ENCODE measurements around the gene TMCO1. TPM values are rescaled to one million over a fixed set of nuclear protein-coding genes. Genes with fewer than 3 reads are reported as not detected.
"Not testable (repeated sequence)": the region's sequence is repeated elsewhere in the genome, so short reads cannot be mapped to it uniquely, and the experiment has no call there.

The TMCO1 gene
- total RNA-seq, 2 experiments from 2014 or later: 50.5 to 50.7 TPM

GRCh38 chr1:165738794-165739193 lies 29.9 kb downstream of the TMCO1 start:
- H3K36me3 Mint-ChIP-seq (ENCODE audit: low read depth): peaks cover 31% of the 10 kb centered on the region
- no peaks in the 10 kb centered on the region for H3K9me3 Mint-ChIP-seq
- H3K27me3 Mint-ChIP-seq (ENCODE audit: low read depth): no peaks in the 10 kb centered on the region
- no peaks in the 10 kb centered on the region for H3K4me1 Mint-ChIP-seq (ENCODE audit: low read depth)
- CTCF ChIA-PET: interaction anchor here (1.6 kb wide), 1 partner anchor 21 kb away, joined by 4 read pairs; no protein-coding TSS in a partner anchor
- no peak for DNase-seq
- H3K4me3 Mint-ChIP-seq: no peak overlapping the region
- intact Hi-C loops (cut with micrococcal nuclease): no loop called here
- H3K27ac Mint-ChIP-seq: no peak overlapping the region

DNA sequence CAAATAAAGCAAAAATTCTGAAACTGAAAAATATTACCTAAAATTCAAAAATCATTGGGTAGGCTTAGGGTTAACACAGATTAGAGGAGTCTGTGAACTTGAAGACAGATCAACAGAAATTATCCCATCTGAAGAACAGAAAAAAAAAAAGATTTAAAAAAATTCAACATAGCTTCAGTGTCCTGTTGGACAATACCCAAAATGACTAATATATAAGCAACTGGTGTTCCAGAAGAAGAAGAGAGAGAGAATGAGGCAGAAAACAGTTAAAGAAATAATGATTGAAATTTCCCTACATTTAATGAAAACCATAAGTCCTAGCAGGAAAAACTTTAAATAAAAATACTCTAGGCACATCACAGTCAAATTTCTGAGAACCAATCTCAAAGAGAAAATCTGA lies 31.5 kb downstream of the TMCO1 start:
- Mint-ChIP-seq H3K27ac (no peak overlapping the region), H3K36me3 (ENCODE audit: low read depth) (peaks cover 21% of the 10 kb centered on the region), H3K4me1 (ENCODE audit: low read depth) (no peaks in the 10 kb centered on the region), H3K4me3 (no peak overlapping the region), H3K27me3 (ENCODE audit: low read depth) (no peaks in the 10 kb centered on the region), H3K9me3 (no peaks in the 10 kb centered on the region)
- intact Hi-C loops (cut with micrococcal nuclease): no loop called here
- CTCF ChIA-PET: no interaction called here
- no peak for DNase-seq

DNA sequence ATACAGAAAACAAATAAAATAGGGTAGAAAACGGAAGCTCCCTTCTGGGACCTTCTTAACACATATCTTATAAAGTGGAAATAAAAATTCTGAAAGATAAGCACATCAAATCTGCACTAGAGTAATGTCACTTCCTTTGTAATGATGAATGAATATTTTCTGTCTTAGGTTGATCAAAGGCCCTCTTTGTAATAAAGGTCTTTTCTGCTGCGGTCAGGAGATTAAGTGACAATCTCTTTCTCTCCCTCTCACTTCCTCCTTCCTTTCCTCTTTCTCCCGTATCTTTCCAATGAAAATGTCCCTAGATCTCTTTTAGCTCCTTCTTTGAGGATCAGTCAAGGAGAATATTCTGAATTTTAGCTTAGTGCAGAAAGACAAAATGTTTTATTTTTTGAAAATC lies 33.8 kb downstream of the TMCO1 start:
- no peak for DNase-seq
- H3K4me1 Mint-ChIP-seq (ENCODE audit: low read depth): no peaks in the 10 kb centered on the region
- H3K27me3 Mint-ChIP-seq (ENCODE audit: low read depth): no peaks in the 10 kb centered on the region
- no peak overlapping the region for H3K27ac Mint-ChIP-seq
- intact Hi-C loops (cut with micrococcal nuclease): no loop called here
- H3K9me3 Mint-ChIP-seq: no peaks in the 10 kb centered on the region
- H3K4me3 Mint-ChIP-seq: no peak overlapping the region
- CTCF ChIA-PET: interaction anchor here (0.6 to 0.9 kb wide), 4 partner anchors 8 to 35 kb away, joined by 3 to 5 read pairs (median 4); no protein-coding TSS in a partner anchor
- peaks cover 7% of the 10 kb centered on the region for H3K36me3 Mint-ChIP-seq (ENCODE audit: low read depth)

GRCh38 chr1:165726841-165727240 lies 41.8 kb downstream of the TMCO1 start:
- no peaks in the 10 kb centered on the region for H3K9me3 Mint-ChIP-seq
- H3K4me1 Mint-ChIP-seq (ENCODE audit: low read depth): no peaks in the 10 kb centered on the region
- H3K27ac Mint-ChIP-seq: no peak overlapping the region
- intact Hi-C loops (cut with micrococcal nuclease): no loop called here
- CTCF ChIA-PET: no interaction called here
- peaks cover 7% of the 10 kb centered on the region for H3K36me3 Mint-ChIP-seq (ENCODE audit: low read depth)
- no peaks in the 10 kb centered on the region for H3K27me3 Mint-ChIP-seq (ENCODE audit: low read depth)
- no peak for DNase-seq
- no peak overlapping the region for H3K4me3 Mint-ChIP-seq

DNA sequence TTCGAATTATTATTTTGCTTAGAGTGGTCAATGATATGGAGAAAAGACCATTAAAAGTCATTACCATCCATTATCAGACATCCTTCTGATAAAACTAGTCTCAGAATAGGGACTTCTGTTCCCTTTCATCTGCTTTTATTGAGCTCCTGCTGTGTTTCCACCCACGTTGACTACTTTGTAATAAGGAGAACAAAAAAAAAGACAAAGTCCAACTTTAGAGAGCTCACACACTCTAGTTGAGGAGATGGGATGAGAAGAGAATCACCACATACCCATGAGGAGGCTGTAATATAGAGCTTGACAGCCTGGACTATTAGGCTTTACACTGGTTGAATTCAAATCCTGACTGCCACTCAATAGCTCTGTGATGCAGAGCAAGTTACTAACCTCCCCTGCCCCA lies 42.5 kb downstream of the TMCO1 start:
- no peak for DNase-seq
- CTCF ChIA-PET: no interaction called here
- intact Hi-C loops (cut with micrococcal nuclease): no loop called here
- Mint-ChIP-seq H3K9me3 (no peaks in the 10 kb centered on the region), H3K4me3 (no peak overlapping the region), H3K27me3 (ENCODE audit: low read depth) (no peaks in the 10 kb centered on the region), H3K4me1 (ENCODE audit: low read depth) (no peaks in the 10 kb centered on the region), H3K27ac (no peak overlapping the region), H3K36me3 (ENCODE audit: low read depth) (peaks cover 7% of the 10 kb centered on the region)

GRCh38 chr1:165717918-165718515 lies 50.7 kb downstream of the TMCO1 start:
- Mint-ChIP-seq H3K27ac (no peak overlapping the region), H3K27me3 (ENCODE audit: low read depth) (no peaks in the 10 kb centered on the region), H3K9me3 (no peaks in the 10 kb centered on the region), H3K36me3 (ENCODE audit: low read depth) (no peaks in the 10 kb centered on the region), H3K4me3 (no peak overlapping the region), H3K4me1 (ENCODE audit: low read depth) (no peaks in the 10 kb centered on the region)
- CTCF ChIA-PET: interaction anchor here (1.0 kb wide), 2 partner anchors 11 to 196 kb away, joined by 3 to 4 read pairs; no protein-coding TSS in a partner anchor
- intact Hi-C loops (cut with micrococcal nuclease): loop anchor here (1.0 to 5.0 kb wide), 4 partner anchors 117 to 759 kb away; no protein-coding TSS in a partner anchor
- peak; percentile 67 for DNase-seq

DNA sequence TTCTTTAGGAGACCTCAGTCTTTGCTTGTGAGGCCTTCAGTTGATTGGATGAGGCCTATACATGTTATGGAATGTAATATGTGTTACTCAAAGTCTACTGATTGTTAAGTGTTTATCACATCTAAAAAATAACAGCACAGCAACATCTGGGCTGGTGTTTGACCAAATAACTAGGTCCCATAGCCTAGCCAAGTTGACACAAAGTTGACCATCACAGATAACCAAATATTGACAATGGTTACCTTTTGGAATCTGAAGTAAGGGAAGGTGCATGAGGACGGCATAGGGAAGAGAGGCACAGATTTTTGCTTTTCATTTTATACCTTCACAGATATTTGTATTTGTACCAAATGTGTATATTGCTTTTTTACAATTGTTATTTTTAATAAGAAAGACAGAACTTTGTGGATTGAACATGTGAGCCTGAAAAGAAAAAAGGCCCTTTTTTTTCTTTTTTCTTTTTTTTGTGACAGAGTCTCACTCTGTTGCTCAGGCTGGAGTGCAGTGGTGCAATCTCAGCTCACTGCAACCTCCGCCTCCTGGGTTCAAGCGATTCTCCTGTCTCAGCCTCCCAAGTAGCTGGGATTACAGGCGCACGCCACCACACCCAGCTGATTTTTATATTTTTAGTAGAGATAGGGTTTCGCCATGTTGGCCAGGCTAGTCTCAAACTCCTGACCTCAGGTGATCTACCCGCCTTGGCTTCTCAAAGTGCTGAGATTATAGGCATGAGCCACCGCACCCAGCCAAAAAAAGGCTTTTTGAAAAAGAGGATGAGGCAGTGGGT lies 52.2 kb downstream of the TMCO1 start:
- not testable (repeated sequence) for DNase-seq; H3K4me3 Mint-ChIP-seq; H3K4me1 Mint-ChIP-seq (ENCODE audit: low read depth); H3K27me3 Mint-ChIP-seq (ENCODE audit: low read depth); H3K36me3 Mint-ChIP-seq (ENCODE audit: low read depth); H3K9me3 Mint-ChIP-seq; H3K27ac Mint-ChIP-seq
- CTCF ChIA-PET: interaction anchor here (1.0 kb wide), 1 partner anchor 198 kb away, joined by 3 read pairs; no protein-coding TSS in a partner anchor
- intact Hi-C loops (cut with micrococcal nuclease): loop anchor here (5.0 kb wide), 1 partner anchor 761 kb away; no protein-coding TSS in a partner anchor

- H3K9me3 Mint-ChIP-seq: no peaks in the 10 kb centered on the region
- intact Hi-C loops (cut with micrococcal nuclease): no loop called here
- peaks cover 10% of the 10 kb centered on the region for H3K27me3 Mint-ChIP-seq (ENCODE audit: low read depth)
- CTCF ChIA-PET: no interaction called here
- no peaks in the 10 kb centered on the region for H3K36me3 Mint-ChIP-seq (ENCODE audit: low read depth)
- no peak overlapping the region for H3K4me3 Mint-ChIP-seq
- H3K27ac Mint-ChIP-seq: no peak overlapping the region
- H3K4me1 Mint-ChIP-seq (ENCODE audit: low read depth): no peaks in the 10 kb centered on the region
- DNase-seq: no peak
Measured at GRCh38 chr1:165712764-165713163, 55.9 kb downstream of the TMCO1 start.

DNA sequence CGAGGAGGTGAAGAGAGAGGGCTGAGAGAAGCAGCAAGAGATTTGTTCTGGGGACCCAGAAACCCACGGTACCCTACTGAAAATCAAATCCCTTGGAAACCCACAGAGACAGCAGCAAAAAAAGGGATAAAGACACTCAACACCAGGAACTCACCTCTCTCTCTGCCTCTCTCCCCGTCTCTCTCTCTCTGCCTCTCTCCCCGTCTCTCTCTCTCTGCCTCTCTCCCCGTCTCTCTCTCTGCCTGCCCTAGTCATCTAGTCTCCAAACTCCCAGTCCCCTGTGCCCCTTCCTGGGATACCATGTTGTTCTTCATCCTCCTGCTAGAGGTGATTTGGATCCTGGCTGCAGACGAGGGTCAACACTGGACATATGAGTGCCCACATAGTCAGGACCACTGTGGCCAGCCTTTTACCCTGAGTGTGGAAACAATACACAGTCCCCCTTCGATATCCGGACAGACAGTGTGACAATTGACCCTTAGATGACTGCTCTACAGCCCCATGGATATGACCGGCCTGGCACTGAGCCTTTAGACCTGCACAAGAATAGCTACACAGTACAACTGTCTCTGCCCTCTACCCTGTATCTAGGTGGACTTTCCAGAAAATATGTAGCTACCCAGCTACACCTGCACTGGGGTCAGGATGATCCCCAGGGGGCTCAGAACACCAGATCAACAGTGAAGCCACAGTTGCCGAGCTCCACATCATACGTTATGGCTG lies 60.5 kb downstream of the TMCO1 start:
- no peaks in the 10 kb centered on the region for H3K36me3 Mint-ChIP-seq (ENCODE audit: low read depth)
- no peak for DNase-seq
- intact Hi-C loops (cut with micrococcal nuclease): no loop called here
- H3K27me3 Mint-ChIP-seq (ENCODE audit: low read depth): peaks cover 14% of the 10 kb centered on the region
- CTCF ChIA-PET: interaction anchor here (0.8 to 1.5 kb wide), 2 partner anchors 10 to 216 kb away, joined by 3 read pairs; partner anchors contain the start of gene ALDH9A1
- H3K27ac Mint-ChIP-seq: no peak overlapping the region
- H3K9me3 Mint-ChIP-seq: no peaks in the 10 kb centered on the region
- H3K4me3 Mint-ChIP-seq: no peak overlapping the region
- H3K4me1 Mint-ChIP-seq (ENCODE audit: low read depth): no peaks in the 10 kb centered on the region

DNA sequence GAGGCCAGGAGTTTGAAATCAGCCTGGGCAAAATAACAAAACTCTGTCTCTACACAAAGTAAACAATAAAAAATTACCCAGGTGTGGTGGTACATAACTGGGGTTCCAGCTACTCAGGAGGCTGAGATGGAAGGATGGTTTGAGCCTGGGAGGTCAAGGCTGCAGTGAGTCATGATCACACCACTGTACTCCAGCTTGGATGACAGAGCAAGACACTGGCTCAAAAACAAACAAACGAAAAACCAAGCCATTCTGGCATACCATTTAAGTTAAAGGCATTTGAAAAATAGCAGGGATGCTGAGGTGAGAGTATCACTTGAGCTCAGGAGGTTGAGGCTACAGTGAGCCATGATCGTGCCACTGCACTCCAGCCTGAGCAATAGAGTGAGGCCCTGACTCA lies 65.0 kb downstream of the TMCO1 start:
- CTCF ChIA-PET: interaction anchor here (1.0 kb wide), 1 partner anchor 12 kb away, joined by 4 read pairs; no protein-coding TSS in a partner anchor
- Mint-ChIP-seq H3K4me3 (no peak overlapping the region), H3K27me3 (ENCODE audit: low read depth) (peaks cover 10% of the 10 kb centered on the region), H3K4me1 (ENCODE audit: low read depth) (peaks cover 5% of the 10 kb centered on the region), H3K36me3 (ENCODE audit: low read depth) (no peaks in the 10 kb centered on the region), H3K27ac (no peak overlapping the region), H3K9me3 (no peaks in the 10 kb centered on the region)
- DNase-seq: no peak
- intact Hi-C loops (cut with micrococcal nuclease): no loop called here

DNA sequence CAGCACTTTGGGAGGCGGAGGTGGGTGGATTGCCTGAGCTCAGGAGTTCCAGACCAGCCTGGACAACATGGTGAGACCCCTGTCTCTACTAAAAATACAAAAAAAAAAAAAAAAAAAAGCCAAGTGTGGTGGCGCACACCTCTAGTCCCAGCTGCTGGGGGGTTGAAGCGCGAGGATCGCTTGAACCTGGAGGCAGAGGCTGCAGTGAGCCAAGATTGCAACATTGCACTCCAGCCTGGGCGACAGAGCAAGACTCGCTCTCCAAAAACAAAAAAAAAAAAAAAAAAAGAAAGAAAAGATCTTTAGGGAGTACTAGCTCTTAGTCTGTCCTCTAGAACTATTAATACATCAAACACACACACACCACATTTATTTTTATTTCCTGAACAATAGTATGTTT lies 66.7 kb downstream of the TMCO1 start:
- H3K4me1 Mint-ChIP-seq (ENCODE audit: low read depth): peaks cover 13% of the 10 kb centered on the region
- DNase-seq; H3K27ac Mint-ChIP-seq; H3K36me3 Mint-ChIP-seq (ENCODE audit: low read depth); H3K9me3 Mint-ChIP-seq; H3K4me3 Mint-ChIP-seq; intact Hi-C loops (cut with micrococcal nuclease); H3K27me3 Mint-ChIP-seq (ENCODE audit: low read depth): not testable (repeated sequence)
- CTCF ChIA-PET: interaction anchor here (0.7 kb wide), 1 partner anchor 85 kb away, joined by 4 read pairs; no protein-coding TSS in a partner anchor

- intact Hi-C loops (cut with micrococcal nuclease): loop anchor here (2.0 to 10.0 kb wide), 5 partner anchors 143 to 1175 kb away; partner anchors contain the start of genes FAM78B and TADA1
- Mint-ChIP-seq H3K27me3 (ENCODE audit: low read depth) (no peaks in the 10 kb centered on the region), H3K4me1 (ENCODE audit: low read depth) (peaks cover 26% of the 10 kb centered on the region), H3K4me3 (peak overlapping the region; percentile 39), H3K27ac (no peak overlapping the region), H3K9me3 (no peaks in the 10 kb centered on the region), H3K36me3 (ENCODE audit: low read depth) (peaks cover 6% of the 10 kb centered on the region)
- CTCF ChIA-PET: no interaction called here
- DNase-seq: no peak
Measured at GRCh38 chr1:165699577-165699976, 69.1 kb downstream of the TMCO1 start.
